Measurements from ENCODE around the gene EEA1.
"Not testable (repeated sequence)": the region's sequence is repeated elsewhere in the genome, so short reads cannot be mapped to it uniquely, and the experiment has no call there.

Gene EEA1

DNA sequence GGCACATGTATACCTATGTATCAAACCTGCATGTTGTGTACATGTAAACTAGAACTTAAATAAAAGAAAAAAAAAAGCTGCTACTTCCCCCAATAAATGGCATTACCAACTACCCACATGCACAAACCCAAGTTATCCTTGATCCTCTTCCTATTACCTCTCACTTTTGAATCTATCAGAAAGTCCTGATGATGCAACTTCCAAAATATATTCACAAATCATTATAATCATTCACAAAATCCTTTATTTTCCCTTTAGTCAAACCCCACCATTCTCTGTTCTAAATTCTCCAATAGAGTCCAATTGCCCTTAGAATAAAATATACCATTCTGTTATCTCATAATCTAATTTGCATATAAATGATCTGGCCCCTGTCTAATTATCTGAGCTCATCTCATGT is 134.3 kb downstream of the EEA1 start:
- DNase-seq, result no peak

DNA sequence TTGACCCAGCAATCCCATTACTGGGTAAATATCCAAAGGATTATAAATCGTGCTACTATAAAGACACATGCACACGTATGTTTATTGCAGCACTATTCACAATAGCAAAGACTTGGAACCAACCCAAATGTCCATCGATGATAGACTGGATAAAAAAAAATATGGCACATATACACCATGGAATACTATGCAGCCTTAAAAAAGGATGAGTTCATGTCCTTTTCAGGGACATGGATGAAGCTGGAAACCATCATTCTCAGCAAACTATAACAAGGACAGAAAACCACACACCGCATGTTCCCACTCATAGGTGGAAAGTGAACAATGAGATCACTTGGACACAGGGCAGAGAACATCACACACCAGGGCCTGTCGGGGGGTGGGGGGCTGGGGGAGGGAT is 134.7 kb downstream of the EEA1 start:
- DNase-seq, result not testable (repeated sequence)

- no peak for DNase-seq
These were observed 143.1 kb downstream of the EEA1 start for GRCh38 chr12:92786045-92786444.

DNA sequence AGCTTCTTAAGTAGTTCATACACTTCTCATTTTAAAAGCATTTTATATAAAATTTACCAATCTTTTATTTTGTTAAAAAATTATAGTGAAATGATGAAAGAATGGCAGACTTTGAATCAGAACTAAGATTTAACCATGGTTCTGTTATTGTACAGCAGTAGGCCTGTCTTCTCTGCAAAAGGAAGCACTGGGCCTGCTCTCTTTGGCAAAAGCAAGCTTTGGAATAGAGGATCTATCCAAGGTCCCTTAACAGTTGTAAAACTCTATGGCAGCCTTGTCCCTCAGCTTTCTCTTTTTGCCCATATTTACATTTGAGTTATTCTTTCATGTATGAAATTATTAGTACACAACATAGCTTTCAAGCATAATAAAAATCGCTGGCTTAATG is 143.5 kb downstream of the EEA1 start:
- DNase-seq, result no peak

DNA sequence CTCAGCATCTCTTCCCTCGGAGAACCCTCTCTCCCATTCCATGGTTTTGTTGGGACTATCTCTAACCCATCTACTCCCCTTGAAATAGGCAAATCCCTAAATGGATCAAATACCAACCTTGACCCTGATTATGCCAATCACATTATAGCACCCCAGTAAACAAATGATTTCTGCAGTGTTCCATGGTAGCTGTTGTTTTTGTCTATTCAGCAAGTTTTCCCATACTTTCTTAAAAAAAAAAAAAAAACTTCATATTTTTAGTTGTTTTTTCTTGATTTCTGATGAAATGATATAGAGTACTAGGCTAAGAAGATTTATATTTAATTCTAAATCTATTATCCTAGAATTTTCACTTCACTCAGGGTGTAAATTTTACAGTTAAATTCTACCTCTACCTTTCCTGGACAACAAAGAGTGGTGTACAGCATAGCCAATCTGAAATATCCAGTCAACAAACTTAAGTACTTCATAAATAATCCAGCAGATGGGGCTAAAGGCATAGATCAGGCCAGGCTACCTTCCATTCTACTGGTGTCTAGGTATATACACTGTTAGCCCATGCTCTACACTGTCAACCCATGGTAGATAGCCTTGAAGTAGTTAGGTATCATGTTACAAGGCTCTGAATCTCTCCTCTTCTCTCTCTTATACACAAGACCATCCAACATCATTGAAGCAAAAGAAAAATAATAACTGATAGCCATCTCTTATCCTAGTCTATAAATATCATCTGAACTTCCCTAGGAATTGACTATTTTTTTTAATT is 144.1 kb downstream of the EEA1 start:
- peak; percentile 89 for DNase-seq

DNA sequence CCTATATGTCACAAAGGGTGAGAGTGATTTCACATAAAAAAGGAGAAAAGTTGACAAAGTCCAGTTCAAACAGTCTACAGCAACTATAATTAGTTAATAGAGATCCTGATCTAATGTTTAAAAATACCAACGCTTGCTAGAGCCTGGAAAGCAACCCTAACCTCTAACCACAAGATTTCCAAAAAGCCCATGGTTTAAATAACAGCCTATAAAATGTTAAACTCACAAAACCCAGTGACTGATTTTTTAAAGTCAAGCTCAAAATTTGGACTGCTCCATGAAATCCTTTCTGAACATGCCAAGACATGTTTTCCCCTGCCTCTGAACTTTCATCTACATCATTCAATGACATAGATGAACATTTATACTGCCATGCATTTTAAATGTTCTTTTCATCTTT is 144.7 kb downstream of the EEA1 start:
- DNase-seq, result no peak

- DNase-seq, result no peak
These were observed 149.2 kb downstream of the EEA1 start for GRCh38 chr12:92779902-92780301.

GRCh38 chr12:92778525-92778924 is 150.6 kb downstream of the EEA1 start:
- DNase-seq, result no peak

- DNase-seq, result no peak
These were observed 153.7 kb downstream of the EEA1 start for GRCh38 chr12:92775416-92775815.

DNA sequence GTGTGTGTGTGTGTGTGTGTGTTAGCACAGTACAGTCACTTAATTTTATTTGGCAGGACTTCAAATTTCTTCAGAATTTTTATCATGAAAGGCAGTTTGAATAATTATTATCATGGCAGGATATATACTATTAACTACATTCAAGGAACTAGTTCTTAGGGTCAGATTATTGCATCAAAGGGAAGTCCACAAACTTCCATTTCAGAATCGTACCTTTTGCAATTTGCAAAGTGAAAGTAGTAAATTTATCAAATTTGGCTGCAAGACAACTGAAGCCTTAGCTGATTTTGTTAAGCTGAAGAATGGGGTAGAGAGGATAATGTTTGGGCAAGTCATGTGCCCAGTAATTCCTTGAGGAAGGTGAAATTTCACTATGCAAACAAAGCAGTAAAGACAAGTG is 158.1 kb downstream of the EEA1 start:
- DNase-seq, result peak; percentile 39

GRCh38 chr12:92769124-92769901 is 159.8 kb downstream of the EEA1 start:
- DNase-seq, result peak; percentile 12

- DNase-seq, result no peak
These were observed 163.2 kb downstream of the EEA1 start for GRCh38 chr12:92765871-92766270.

- no peak for DNase-seq
These were observed 164.3 kb downstream of the EEA1 start for GRCh38 chr12:92764831-92765230.

- no peak for DNase-seq
These were observed 166.3 kb downstream of the EEA1 start for GRCh38 chr12:92762773-92763172.

- DNase-seq, result peak; percentile 22
These were observed 169.3 kb downstream of the EEA1 start for GRCh38 chr12:92759634-92760268.

- DNase-seq, result no peak
These were observed 171.4 kb downstream of the EEA1 start for GRCh38 chr12:92757597-92758121.

GRCh38 chr12:92756898-92757596 is 172.0 kb downstream of the EEA1 start:
- no peak for DNase-seq

DNA sequence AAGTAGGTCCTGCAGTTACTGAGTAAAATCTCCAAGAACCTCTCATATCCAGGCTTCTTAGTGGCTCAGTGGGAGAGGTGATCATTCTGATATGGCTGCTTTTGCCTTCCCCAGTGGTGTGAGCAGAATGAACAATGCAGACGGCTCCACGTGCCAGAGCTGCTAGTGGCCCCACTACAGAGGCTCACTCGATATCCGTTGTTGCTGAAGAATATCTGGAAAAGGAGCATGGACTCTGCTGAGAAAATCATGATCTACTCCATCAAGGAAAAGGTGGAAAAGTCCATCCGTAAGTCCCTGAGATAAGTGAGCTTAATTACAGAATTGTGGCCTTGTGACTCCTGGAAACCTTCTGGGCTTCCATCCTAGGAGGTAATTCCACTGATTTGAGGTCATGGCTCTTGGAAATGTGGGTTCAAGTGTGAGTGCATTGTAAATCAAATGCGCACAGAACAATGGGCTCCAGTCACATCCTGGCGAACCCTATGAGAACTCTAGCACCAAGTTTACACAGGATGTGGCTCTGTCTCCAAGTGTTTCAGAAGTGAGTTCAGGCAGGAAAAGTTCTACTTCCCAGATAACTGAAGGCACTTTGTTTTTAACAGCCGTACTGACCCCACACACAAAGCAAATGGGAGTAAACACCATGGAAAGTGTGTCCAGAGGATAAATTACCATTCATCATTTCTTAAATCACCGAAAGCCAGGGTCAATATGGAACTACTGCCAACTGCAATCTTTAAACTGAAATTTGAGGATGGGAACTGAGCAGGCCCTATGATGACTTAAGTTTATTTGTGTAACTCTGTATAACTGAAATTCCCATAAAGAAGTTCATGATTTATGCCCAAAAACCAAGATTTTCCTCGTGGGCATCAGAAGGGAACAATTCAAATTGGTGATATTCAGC is 174.9 kb downstream of the EEA1 start:
- no peak for DNase-seq

- DNase-seq, result not testable (repeated sequence)
These were observed 179.4 kb downstream of the EEA1 start for GRCh38 chr12:92749691-92750090.

- DNase-seq, result no peak
These were observed 181.9 kb downstream of the EEA1 start for GRCh38 chr12:92747151-92747550.

GRCh38 chr12:92745856-92746550 is 183.1 kb downstream of the EEA1 start:
- DNase-seq, result no peak

Measured in OCI-M1 (cell line).